Spleen (tissue), 7 donors: ENCODE measurements around the gene FGF14.

Source experiments
- CTCF ChIP-seq, 11 experiments: fragments of 200-600 bp in 7 of 11; fragments of 450-650 bp in 4 of 11; sonication (generic) in 4 of 11; IDR thresholded peaks in 8 of 11; conservative IDR thresholded peaks in 3 of 11; 1 replicate in 7 of 11; 2 replicates in 4 of 11; pipeline versions ENCODE4 v1.4.0 to v1.8.0; 2016 to 2021; ENCODE audit warnings: antibody characterized with exemption in 11 of 11, inconsistent platforms in 4 of 11, mild to moderate bottlenecking in 1 of 11
- POLR2A ChIP-seq, 3 donors: fragments of 450-650 bp; IDR thresholded peaks; one replicate each; pipeline ENCODE4 v1.5.1; 2017; ENCODE audit warnings: antibody characterized with exemption in 3 of 3, mild to moderate bottlenecking in 1 of 3
- POLR2AphosphoS5 ChIP-seq, 3 donors: sonication (generic); formaldehyde crosslinking; IDR thresholded peaks; one replicate each; pipeline ENCODE4 v1.5.1; 2017; ENCODE audit warnings: antibody characterized with exemption in 3 of 3
- donor health status: DM: no; HTN: no; CAD: no; lungs with moderate emphysema.
- donor health status: DM: no; HTN: no; CAD: no.
- donor health status: DM: no; HTN: no; CAD: no.

- TF ChIP-seq POLR2A (IDR thresholded peaks at IDR 0.05), result no peak
- no peak for TF ChIP-seq CTCF (IDR thresholded peaks at IDR 0.05 in 8 of 11, conservative IDR thresholded peaks at IDR 0.05 in 3 of 11)
- TF ChIP-seq POLR2AphosphoS5 (IDR thresholded peaks at IDR 0.05), result no peak
Observed at GRCh38 chr13:102127153-102127552, 274.7 kb downstream of the FGF14 start.
